MM.1S (cell line): ENCODE data around the gene HECTD4.

ENCODE experiments used
- DNase-seq: peaks from one replicate; pipeline ENCODE4 v3.0.0-alpha.2; 2015
- H2AFZ ChIP-seq: fragments of 300-600 bp; sonication (generic); 2 replicates; pipeline ENCODE4 v1.6.0; 2016; ENCODE audit warnings: antibody characterized with exemption, low read length
- H3F3A ChIP-seq: fragments of 300-600 bp; sonication (generic); 2 replicates; pipeline ENCODE4 v1.6.1; 2016; ENCODE audit warnings: mild to moderate bottlenecking, antibody characterized with exemption, low read length, moderate library complexity, mixed read lengths; ENCODE audit not compliant: insufficient read depth
- H3K27ac ChIP-seq: fragments of 300-600 bp; sonication (generic); 2 replicates; pipeline ENCODE4 v1.5.1; 2016; ENCODE audit warnings: mild to moderate bottlenecking, low read length
- H3K27me3 ChIP-seq: fragments of 300-600 bp; sonication (generic); replicated peaks from 2 replicates; pipeline ENCODE4 v1.6.0; 2016; ENCODE audit warnings: low read length; ENCODE audit not compliant: insufficient read depth
- H3K36me3 ChIP-seq: fragments of 300-600 bp; sonication (generic); replicated peaks from 2 replicates; pipeline ENCODE4 v1.6.1; 2016; ENCODE audit warnings: mild to moderate bottlenecking, low read length, mixed read lengths; ENCODE audit not compliant: insufficient read depth
- H3K4me1 ChIP-seq: fragments of 300-600 bp; sonication (generic); 2 replicates; pipeline ENCODE4 v1.6.1; 2016; ENCODE audit warnings: low read length, mixed read lengths
- H3K4me2 ChIP-seq: fragments of 300-600 bp; sonication (generic); 2 replicates; pipeline ENCODE4 v1.6.0; 2016; ENCODE audit warnings: low read depth, low read length
- H3K4me3 ChIP-seq: fragments of 300-600 bp; sonication (generic); 2 replicates; pipeline ENCODE4 v1.5.1; 2016; ENCODE audit warnings: low read length, mixed read lengths
- H3K79me2 ChIP-seq: fragments of 300-600 bp; sonication (generic); 2 replicates; pipeline ENCODE4 v1.6.1; 2016; ENCODE audit warnings: mixed run types, low read length, mixed read lengths
- H3K9ac ChIP-seq: fragments of 300-600 bp; sonication (generic); 2 replicates; pipeline ENCODE4 v1.6.1; 2016; ENCODE audit warnings: low read length, mixed read lengths
- H3K9me2 ChIP-seq: fragments of 300-600 bp; sonication (generic); replicated peaks from 2 replicates; pipeline ENCODE4 v1.6.1; 2016; ENCODE audit warnings: mild to moderate bottlenecking, low read length, mixed read lengths; ENCODE audit not compliant: insufficient read depth
- H3K9me3 ChIP-seq: fragments of 300-600 bp; sonication (generic); replicated peaks from 2 replicates; pipeline ENCODE4 v1.6.1; 2016; ENCODE audit warnings: mild to moderate bottlenecking, low read length, mixed read lengths; ENCODE audit not compliant: insufficient read depth
- H4K20me1 ChIP-seq: fragments of 300-600 bp; sonication (generic); 2 replicates; pipeline ENCODE4 v1.6.1; 2016; ENCODE audit warnings: mild to moderate bottlenecking, low read length, moderate library complexity, mixed read lengths; ENCODE audit not compliant: insufficient read depth
- CTCF ChIP-seq: fragments of 300-600 bp; sonication (generic); IDR thresholded peaks from 2 replicates; pipeline ENCODE4 v1.5.1; 2016; ENCODE audit warnings: antibody characterized with exemption, low read length, mixed read lengths
- EZH2 ChIP-seq: fragments of 300-600 bp; sonication (generic); optimal IDR thresholded peaks from 2 replicates; pipeline ENCODE3; 2017; ENCODE audit warnings: low read depth, mild to moderate bottlenecking, antibody characterized with exemption, low read length, mixed read lengths
- EZH2phosphoT487 ChIP-seq: fragments of 300-600 bp; sonication (generic); IDR thresholded peaks from 2 replicates; pipeline ENCODE4 v1.6.1; 2018; ENCODE audit warnings: antibody characterized with exemption, low read length

HECTD4 gene

GRCh38 chr12:112180422-112180821 lies 201.8 kb downstream of the HECTD4 start:
- no peaks in the 10 kb centered on the region for H3K9me3 ChIP-seq
- no peaks in the 10 kb centered on the region for H3K4me1 ChIP-seq
- no peak overlapping the region for H3K4me3 ChIP-seq
- H3K9me2 ChIP-seq: no peaks in the 10 kb centered on the region
- H3K9ac ChIP-seq: no peak overlapping the region
- H3K79me2 ChIP-seq: no peaks in the 10 kb centered on the region
- no peak overlapping the region for H3K4me2 ChIP-seq
- no peaks in the 10 kb centered on the region for H4K20me1 ChIP-seq
- H3F3A ChIP-seq: no peaks in the 10 kb centered on the region
- H3K27ac ChIP-seq: no peak overlapping the region
- no peak for DNase-seq
- H2AFZ ChIP-seq: no peak overlapping the region
- H3K36me3 ChIP-seq: no peaks in the 10 kb centered on the region
- TF ChIP-seq EZH2phosphoT487 (no peak), EZH2 (no peak), CTCF (no peak)
- H3K27me3 ChIP-seq: no peaks in the 10 kb centered on the region

- no peaks in the 10 kb centered on the region for H3F3A ChIP-seq
- H4K20me1 ChIP-seq: no peaks in the 10 kb centered on the region
- no peaks in the 10 kb centered on the region for H3K79me2 ChIP-seq
- no peaks in the 10 kb centered on the region for H3K27me3 ChIP-seq
- H3K9ac ChIP-seq: no peak overlapping the region
- no peak overlapping the region for H3K27ac ChIP-seq
- no peak for TF ChIP-seq CTCF
- no peak overlapping the region for H3K4me3 ChIP-seq
- no peaks in the 10 kb centered on the region for H3K9me3 ChIP-seq
- no peaks in the 10 kb centered on the region for H3K4me1 ChIP-seq
- no peaks in the 10 kb centered on the region for H3K9me2 ChIP-seq
- no peak overlapping the region for H2AFZ ChIP-seq
- H3K4me2 ChIP-seq: no peak overlapping the region
- DNase-seq: no peak
- no peaks in the 10 kb centered on the region for H3K36me3 ChIP-seq
Observed at GRCh38 chr12:112179916-112180315, 202.3 kb downstream of the HECTD4 start.

GRCh38 chr12:112179341-112179740 lies 202.9 kb downstream of the HECTD4 start:
- Histone ChIP-seq H3K4me2 (no peak overlapping the region), H2AFZ (no peak overlapping the region), H3F3A (no peaks in the 10 kb centered on the region), H3K4me1 (no peaks in the 10 kb centered on the region), H3K9me3 (no peaks in the 10 kb centered on the region), H3K4me3 (no peak overlapping the region), H3K27me3 (no peaks in the 10 kb centered on the region), H4K20me1 (no peaks in the 10 kb centered on the region), H3K9ac (no peak overlapping the region), H3K79me2 (no peaks in the 10 kb centered on the region), H3K27ac (no peak overlapping the region), H3K36me3 (no peaks in the 10 kb centered on the region), H3K9me2 (no peaks in the 10 kb centered on the region)
- no peak for DNase-seq
- TF ChIP-seq EZH2phosphoT487: no peak
- no peak for TF ChIP-seq EZH2
- TF ChIP-seq CTCF: no peak
